Middle frontal gyrus (tissue), 1 donor: ENCODE data around the gene ADISSP.

Source experiments
- DNase-seq: peaks from one replicate; pipeline ENCODE4 v3.0.0-alpha.2; 2015; ENCODE audit warnings: low spot score; ENCODE audit errors: extremely low spot score

Gene ADISSP

GRCh38 chr20:3755814-3756480, 11.6 kb downstream of the ADISSP start:
- no peak for DNase-seq

- DNase-seq, result no peak
Observed at GRCh38 chr20:3755269-3755668, 12.3 kb downstream of the ADISSP start.

GRCh38 chr20:3754276-3754630, 13.3 kb downstream of the ADISSP start:
- DNase-seq, result no peak

- no peak for DNase-seq
Observed at GRCh38 chr20:3753501-3754275, 13.9 kb downstream of the ADISSP start.

GRCh38 chr20:3753098-3753497, 14.5 kb downstream of the ADISSP start:
- no peak for DNase-seq

GRCh38 chr20:3752386-3752759, 15.2 kb downstream of the ADISSP start:
- no peak for DNase-seq

- DNase-seq, result no peak
Observed at GRCh38 chr20:3751675-3752385, 15.7 kb downstream of the ADISSP start.

- no peak for DNase-seq
Observed at GRCh38 chr20:3751305-3751674, 16.3 kb downstream of the ADISSP start.

- DNase-seq, result no peak
Observed at GRCh38 chr20:3749689-3750531, 17.6 kb downstream of the ADISSP start.

GRCh38 chr20:3749087-3749688, 18.4 kb downstream of the ADISSP start:
- DNase-seq, result no peak

GRCh38 chr20:3748073-3748472, 19.5 kb downstream of the ADISSP start:
- no peak for DNase-seq

- DNase-seq, result no peak
Observed at GRCh38 chr20:3747471-3747870, 20.1 kb downstream of the ADISSP start.

- no peak for DNase-seq
Observed at GRCh38 chr20:3745686-3746173, 21.8 kb downstream of the ADISSP start.

- DNase-seq, result no peak
Observed at GRCh38 chr20:3744806-3745685, 22.5 kb downstream of the ADISSP start.

- DNase-seq, result no peak
Observed at GRCh38 chr20:3744037-3744436, 23.5 kb downstream of the ADISSP start.

- no peak for DNase-seq
Observed at GRCh38 chr20:3743251-3743650, 24.3 kb downstream of the ADISSP start.

- no peak for DNase-seq
Observed at GRCh38 chr20:3741836-3742458, 25.6 kb downstream of the ADISSP start.

GRCh38 chr20:3740615-3741301, 26.8 kb downstream of the ADISSP start:
- DNase-seq, result no peak

GRCh38 chr20:3739926-3740451, 27.6 kb downstream of the ADISSP start:
- no peak for DNase-seq
